H54 (cell line): ENCODE data around the gene INTS14.

Source experiments
- DNase-seq: peaks from one replicate; pipeline ENCODE4 v3.0.0; 2011; ENCODE audit warnings: low spot score, mixed read lengths; ENCODE audit not compliant: insufficient read length
- FAIRE-seq: peaks from 3 replicates; lab custom pipeline; 2011; peaks lifted over from hg19 to GRCh38; lab: Jason Lieb, UNC
- POLR2A ChIP-seq: IDR thresholded peaks from 2 replicates; pipeline ENCODE4 v1.6.1; 2011; ENCODE audit warnings: low read depth, mild to moderate bottlenecking, low read length

INTS14 gene

GRCh38 chr15:65641768-65642475 is 31.0 kb upstream of the INTS14 start:
- no peak for TF ChIP-seq POLR2A
- DNase-seq (no peak), FAIRE-seq (no peak)

DNA sequence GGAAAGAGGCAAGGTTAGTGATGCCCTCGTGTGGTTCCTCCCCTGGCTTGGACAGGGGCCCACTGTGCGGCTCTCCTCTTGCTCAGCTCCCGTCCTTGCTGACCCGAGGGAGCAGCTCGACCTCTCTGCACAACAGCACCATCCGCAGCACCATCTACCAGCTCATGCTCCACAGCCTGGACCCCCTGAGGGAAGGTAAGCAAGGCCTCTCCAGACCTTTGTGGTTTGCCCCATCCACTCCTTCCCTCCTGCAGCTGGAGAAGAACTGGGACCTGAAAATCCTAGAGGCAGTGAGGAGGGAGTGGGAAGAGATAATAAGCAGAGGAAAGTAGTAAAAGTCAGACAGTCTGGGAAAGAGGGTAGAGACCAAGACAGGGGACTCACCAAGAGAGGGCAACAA is 28.6 kb upstream of the INTS14 start:
- DNase-seq: no peak
- no peak for TF ChIP-seq POLR2A
- no peak for FAIRE-seq

DNA sequence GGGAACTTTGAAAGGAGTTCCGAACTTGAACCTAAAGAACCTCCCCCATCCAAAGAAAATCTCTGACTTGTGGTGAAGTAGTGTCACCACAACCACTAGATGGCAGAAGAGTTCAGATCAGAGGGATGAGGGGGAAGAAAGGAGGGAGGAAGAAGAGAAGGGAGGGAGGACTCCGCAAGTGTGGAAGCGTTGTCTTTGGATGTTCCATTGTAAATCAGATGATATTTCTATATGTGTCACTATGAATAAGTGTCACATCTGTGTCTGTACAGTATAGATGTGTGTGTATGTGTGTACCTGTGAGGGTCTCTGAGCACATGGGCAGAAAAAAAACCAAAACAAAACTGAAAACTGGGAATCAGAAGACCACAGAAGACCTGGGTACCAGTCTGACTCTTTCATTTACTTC is 27.8 kb upstream of the INTS14 start:
- DNase-seq (peak; percentile 55), FAIRE-seq (no peak)
- no peak for TF ChIP-seq POLR2A

DNA sequence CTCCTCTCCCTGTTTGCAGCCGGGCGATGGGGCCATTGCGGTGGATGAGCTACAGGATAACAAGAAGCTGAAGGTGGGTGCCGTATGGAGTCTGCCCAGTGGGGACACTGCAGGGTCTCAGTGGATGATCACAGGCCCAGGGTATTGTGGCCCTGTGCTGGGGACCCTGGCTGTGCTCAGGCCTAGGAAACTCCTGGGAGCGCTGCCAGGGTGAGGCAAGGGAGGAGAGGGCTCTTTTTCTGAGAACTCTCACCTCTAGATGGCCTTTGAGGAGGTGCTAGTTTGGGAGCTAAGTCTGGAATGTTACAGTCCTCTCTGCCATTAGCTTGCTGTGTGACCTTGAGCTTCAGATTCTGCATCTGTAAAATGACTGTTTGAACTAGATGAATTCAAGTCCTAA is 27.2 kb upstream of the INTS14 start:
- DNase-seq (no peak), FAIRE-seq (no peak)
- TF ChIP-seq POLR2A: no peak

DNA sequence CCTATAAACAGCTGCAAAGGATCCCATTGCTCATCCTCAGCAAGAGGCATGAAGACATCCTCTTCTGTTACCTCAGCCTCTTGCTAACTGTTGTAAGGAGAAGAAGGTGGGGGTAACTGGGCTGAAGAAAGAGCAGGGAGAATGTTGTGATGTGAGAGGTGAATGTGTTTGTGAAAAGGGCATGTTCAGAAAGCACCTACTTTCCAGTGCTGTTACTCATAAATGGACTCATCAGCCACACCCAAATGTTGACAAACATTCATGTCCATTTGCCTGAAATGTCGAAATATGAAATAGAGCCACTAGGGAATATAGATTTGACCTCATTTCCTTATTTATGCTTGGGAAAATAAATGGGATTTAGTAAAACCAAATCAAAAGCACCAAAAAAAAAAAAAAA is 23.4 kb upstream of the INTS14 start:
- TF ChIP-seq POLR2A: no peak
- no peak for DNase-seq
- FAIRE-seq: no peak

DNA sequence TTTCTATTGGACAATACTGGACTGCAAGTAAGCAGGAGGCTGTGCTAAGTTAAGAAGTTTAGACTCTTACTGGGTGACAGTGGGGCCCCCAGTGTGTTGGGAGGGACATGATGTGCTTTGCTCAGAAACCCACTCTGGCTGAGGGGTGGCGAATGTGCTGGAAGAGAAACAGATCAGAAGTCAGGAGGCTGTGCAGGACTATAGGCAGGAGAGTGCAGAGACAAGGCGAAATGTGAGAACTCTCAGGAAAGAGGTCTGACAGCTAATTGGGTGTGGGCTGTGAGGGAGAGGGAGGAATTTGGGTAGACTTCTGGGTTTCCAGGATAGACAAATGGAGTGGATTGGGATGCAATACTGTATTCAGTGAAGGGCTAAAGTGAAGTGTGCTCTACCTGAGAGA is 22.8 kb upstream of the INTS14 start:
- no peak for FAIRE-seq
- DNase-seq: no peak
- TF ChIP-seq POLR2A: no peak

GRCh38 chr15:65632780-65633375 is 21.9 kb upstream of the INTS14 start:
- no peak for TF ChIP-seq POLR2A
- FAIRE-seq (no peak), DNase-seq (no peak)

- TF ChIP-seq POLR2A: no peak
- no peak for FAIRE-seq
- no peak for DNase-seq
Measured at GRCh38 chr15:65631503-65631902, 20.6 kb upstream of the INTS14 start.

- no peak for DNase-seq
- TF ChIP-seq POLR2A: no peak
- no peak for FAIRE-seq
Measured at GRCh38 chr15:65630760-65631159, 19.8 kb upstream of the INTS14 start.

DNA sequence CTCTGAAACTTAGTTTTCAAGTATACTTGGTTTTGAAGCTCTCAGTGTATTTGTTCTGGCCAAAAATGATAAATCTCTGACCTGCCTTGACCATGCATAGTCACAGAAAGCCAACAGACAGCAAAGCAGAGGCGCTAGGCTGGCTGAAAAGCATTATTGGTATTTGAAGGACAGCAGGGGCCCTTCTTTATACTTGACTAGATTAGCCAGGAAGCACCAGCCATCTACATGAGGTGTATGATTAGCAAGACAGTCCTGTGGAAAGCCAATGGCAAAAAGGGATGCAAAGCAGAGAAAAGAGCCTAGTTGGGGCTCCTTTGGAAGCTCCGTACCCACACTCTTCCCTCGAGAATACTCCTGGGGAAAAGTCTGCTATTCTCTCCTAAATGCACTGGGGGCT is 18.6 kb upstream of the INTS14 start:
- DNase-seq (no peak), FAIRE-seq (no peak)
- TF ChIP-seq POLR2A: no peak

DNA sequence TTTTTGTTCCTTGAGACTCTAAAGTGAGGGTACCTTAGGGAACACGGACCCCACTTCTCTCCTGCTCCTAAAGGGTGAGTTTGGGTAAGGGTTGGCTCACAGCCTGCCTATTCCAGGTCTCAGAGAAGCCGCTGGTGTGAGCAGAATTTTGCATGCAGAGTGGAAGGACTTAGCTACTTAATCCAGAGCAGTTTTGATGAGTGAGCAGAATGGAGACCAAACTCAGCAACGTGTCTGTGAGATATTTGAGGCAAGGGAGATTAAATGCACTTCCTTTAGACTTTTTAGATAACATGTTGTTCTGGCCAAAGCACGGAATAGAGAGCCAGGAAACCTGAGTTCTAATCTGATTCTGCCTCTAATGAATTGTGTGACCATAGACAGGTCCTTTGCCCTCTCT is 15.9 kb upstream of the INTS14 start:
- TF ChIP-seq POLR2A: no peak
- FAIRE-seq (no peak), DNase-seq (no peak)

- DNase-seq (no peak), FAIRE-seq (no peak)
- no peak for TF ChIP-seq POLR2A
Measured at GRCh38 chr15:65623103-65623502, 12.2 kb upstream of the INTS14 start.

DNA sequence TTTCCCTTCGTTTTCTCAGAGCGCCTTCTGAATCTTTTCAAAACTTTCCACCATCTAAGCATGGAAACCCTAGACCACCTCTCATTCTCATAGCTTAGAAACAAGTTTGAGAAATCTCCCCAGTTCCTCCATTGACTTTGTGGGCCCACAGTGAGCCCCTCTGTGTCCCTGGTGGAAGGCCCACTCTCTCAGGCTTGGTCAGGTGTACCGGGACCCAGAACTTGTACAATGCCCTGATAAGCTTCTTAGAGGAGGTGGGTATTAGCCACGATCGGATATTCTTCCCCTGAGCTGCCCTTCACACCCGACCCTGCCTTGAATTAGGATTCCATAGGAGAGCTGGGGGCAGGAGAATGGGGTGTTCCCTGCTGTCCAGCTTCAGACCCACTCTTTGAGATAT is 10.7 kb upstream of the INTS14 start, which contains the start of gene SLC24A1:
TSS of gene SLC24A1 (plus strand) at position 301 of the 400 bp plus-strand sequence. CDS start 2,143 bp downstream, outside the sequence.
- FAIRE-seq (no peak), DNase-seq (no peak)
- TF ChIP-seq POLR2A: no peak

DNA sequence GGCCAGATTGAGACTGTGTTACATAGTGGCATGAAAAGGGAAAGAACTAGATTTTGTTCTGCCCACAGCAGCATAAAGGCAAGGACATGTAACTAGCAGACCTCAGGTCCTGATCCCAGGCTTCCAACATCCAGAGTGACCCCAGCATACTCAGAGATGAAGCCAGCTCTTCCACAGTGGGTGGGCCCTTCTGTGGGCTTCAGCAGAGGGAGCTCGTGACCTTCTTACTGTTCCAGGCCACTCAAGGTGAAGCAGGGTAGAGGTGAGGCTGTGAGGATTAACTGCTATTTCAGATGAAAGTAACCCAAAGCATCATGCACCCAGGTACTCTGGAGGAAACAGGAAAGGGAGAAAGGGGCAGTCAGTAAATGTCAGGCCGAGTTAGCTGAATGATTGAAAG is 9.9 kb upstream of the INTS14 start:
- DNase-seq: no peak
- TF ChIP-seq POLR2A: no peak
- no peak for FAIRE-seq
